Endothelial cell of umbilical vein (primary cell): ENCODE measurements around the gene ZNF839. TPM values are rescaled to one million over a fixed set of nuclear protein-coding genes. Genes with fewer than 3 reads are reported as not detected.
"Not testable (repeated sequence)": the region's sequence is repeated elsewhere in the genome, so short reads cannot be mapped to it uniquely, and the experiment has no call there.

ENCODE experiments used
- BruUV-seq: library from RNA; stranded (reverse); fragments of 400-500 nt; replicated peaks from 2 replicates; lab custom pipeline; 2021; lab: Mats Ljungman, UMichigan
- CTCF ChIA-PET: fragments of 300-600, 350-600 bp; sonication (Branson Sonifier 250); formaldehyde crosslinking; loops from one replicate; lab custom pipeline; 2021; ENCODE audit warnings: antibody characterized with exemption, inconsistent platforms; lab: Charles Lee
- POLR2A ChIA-PET: fragments of 300-600, 350-600 bp; sonication (Branson Sonifier 250); formaldehyde crosslinking; loops from one replicate; lab custom pipeline; 2021; ENCODE audit warnings: antibody characterized with exemption, inconsistent platforms; lab: Charles Lee
- DNase-seq: peaks from one replicate; pipeline ENCODE4 v3.0.0-alpha.2; 2011; ENCODE audit warnings: low read depth, low spot score
- FAIRE-seq: peaks from 2 replicates; lab custom pipeline; 2011; peaks lifted over from hg19 to GRCh38; lab: Jason Lieb, UNC
- H2AFZ ChIP-seq: 2 replicates; pipeline ENCODE4 v1.6.0; 2012; ENCODE audit warnings: low read depth, low read length, control low read depth, inconsistent platforms
- H3K27ac ChIP-seq: 2 replicates; pipeline ENCODE4 v1.5.1; 2011; ENCODE audit warnings: low read depth, mild to moderate bottlenecking, control low read depth, low read length, moderate library complexity; ENCODE audit not compliant: insufficient read depth
- H3K27me3 ChIP-seq, 2 experiments: 2 replicates each; pipeline versions ENCODE4 v1.6.0 to v1.6.1; 2011; ENCODE audit warnings: low read length in 2 of 2, mixed read lengths in 1 of 2; ENCODE audit not compliant: control insufficient read depth in 2 of 2, insufficient read depth in 2 of 2
- H3K36me3 ChIP-seq, 2 experiments: 2 replicates in 1 of 2; 3 replicates in 1 of 2; pipeline ENCODE4 v1.5.1; 2011; ENCODE audit warnings: low read length in 2 of 2, mild to moderate bottlenecking in 1 of 2, moderate library complexity in 1 of 2; ENCODE audit not compliant: control insufficient read depth in 2 of 2, insufficient read depth in 2 of 2; ENCODE audit errors: extremely low read depth in 1 of 2
- H3K4me1 ChIP-seq: 3 replicates; pipeline ENCODE4 v1.5.1; 2011; ENCODE audit warnings: mild to moderate bottlenecking, low read length; ENCODE audit not compliant: control insufficient read depth, insufficient read depth; ENCODE audit errors: extremely low read depth
- H3K4me2 ChIP-seq: 2 replicates; pipeline ENCODE4 v1.6.1; 2011; ENCODE audit warnings: low read length, control low read depth, mixed read lengths; ENCODE audit not compliant: insufficient read depth
- H3K4me3 ChIP-seq, 3 experiments: fragments of 200-600 bp in 1 of 3; sonication (generic), shearing (Covaris generic) in 1 of 3; replicated peaks in 1 of 3; 2 replicates each; pipeline ENCODE4 v1.5.1; 2011 to 2016; ENCODE audit warnings: control low read depth in 3 of 3, low read length in 3 of 3, mild to moderate bottlenecking in 2 of 3, inconsistent platforms in 1 of 3, low read depth in 1 of 3, moderate library complexity in 1 of 3; ENCODE audit not compliant: insufficient read depth in 1 of 3
- H3K79me2 ChIP-seq: 2 replicates; pipeline ENCODE4 v1.6.0; 2012; ENCODE audit warnings: low read length, inconsistent platforms; ENCODE audit not compliant: control insufficient read depth, insufficient read depth
- H3K9ac ChIP-seq: replicated peaks from 2 replicates; pipeline ENCODE3; 2011; ENCODE audit warnings: low read length, control low read depth; ENCODE audit not compliant: insufficient read depth; ENCODE audit errors: extremely low read depth
- H3K9me1 ChIP-seq: replicated peaks from 3 replicates; pipeline ENCODE4 v1.6.0; 2011; ENCODE audit warnings: mild to moderate bottlenecking, low read length; ENCODE audit not compliant: control insufficient read depth, insufficient read depth; ENCODE audit errors: extremely low read depth
- H3K9me3 ChIP-seq: replicated peaks from 2 replicates; pipeline ENCODE4 v1.5.1; 2012; ENCODE audit warnings: low read length, inconsistent platforms; ENCODE audit not compliant: control insufficient read depth, insufficient read depth
- H4K20me1 ChIP-seq: replicated peaks from 2 replicates; pipeline ENCODE3; 2011; ENCODE audit warnings: mild to moderate bottlenecking, low read length; ENCODE audit not compliant: control insufficient read depth, insufficient read depth; ENCODE audit errors: extremely low read depth
- EZH2 ChIP-seq: IDR thresholded peaks from 2 replicates; pipeline ENCODE4 v1.6.1; 2012; ENCODE audit warnings: borderline replicate concordance, low read depth, mild to moderate bottlenecking, moderate library complexity, low read length, inconsistent platforms; ENCODE audit not compliant: severe bottlenecking
- FOS ChIP-seq: IDR thresholded peaks from 2 replicates; pipeline ENCODE4 v1.6.1; 2011; ENCODE audit warnings: mild to moderate bottlenecking, low read length, moderate library complexity, borderline replicate concordance; ENCODE audit not compliant: insufficient read depth
- GATA2 ChIP-seq: IDR thresholded peaks from 2 replicates; pipeline ENCODE4 v1.7.0; 2011; ENCODE audit warnings: low read depth, mild to moderate bottlenecking, moderate library complexity, mixed read lengths, low read length; ENCODE audit not compliant: insufficient read length, insufficient read depth
- JUN ChIP-seq: IDR thresholded peaks from 2 replicates; pipeline ENCODE4 v1.6.1; 2011; ENCODE audit warnings: borderline replicate concordance, low read depth; ENCODE audit not compliant: insufficient read length, insufficient read depth
- MAX ChIP-seq: IDR thresholded peaks from 2 replicates; pipeline ENCODE4 v1.6.1; 2011; ENCODE audit not compliant: insufficient read depth, insufficient read length
- MYC ChIP-seq: IDR thresholded peaks from one replicate; pipeline ENCODE4 v1.6.1; 2011; ENCODE audit warnings: mild to moderate bottlenecking, low read depth, low read length
- POLR2A ChIP-seq: IDR thresholded peaks from 2 replicates; pipeline ENCODE4 v1.6.1; 2012; ENCODE audit warnings: low read depth, mild to moderate bottlenecking, control low read depth, low read length
- POLR2AphosphoS5 ChIP-seq: IDR thresholded peaks from 2 replicates; pipeline ENCODE4 v1.6.1; 2012; ENCODE audit warnings: low read depth, mild to moderate bottlenecking, control low read depth, low read length, moderate library complexity; ENCODE audit not compliant: insufficient read depth
- dilution Hi-C: fragments of 300-500 bp; cut with MboI; formaldehyde crosslinking; loops from one replicate; pipeline ENCODE4 v1.15.0; 2019; ENCODE audit warnings: low sequenced_read_pairs; ENCODE audit not compliant: extremely low pct_ligation_motif_present
- intact Hi-C: fragments of 100-400 bp; cut with micrococcal nuclease; formaldehyde crosslinking; loops from one replicate; pipeline ENCODE4 v1.10.0; 2022
- polyA plus RNA-seq, 4 experiments: library from polyadenylated mRNA; depleted of rRNA in 3 of 4; stranded (reverse) in 3 of 4; unstranded in 1 of 4; fragments of >200 nt; gene quantifications; 2 replicates each; pipeline versions ENCODE4 v1.2.1 to v1.2.3, GENCODE V29; 2011 to 2012; ENCODE audit warnings: missing spikeins in 1 of 4
- total RNA-seq: library from RNA; stranded (reverse); gene quantifications from 2 replicates; pipeline ENCODE4 v1.2.3, GENCODE V29; 2021

ZNF839 gene
- total and polyA plus RNA-seq, 2 donors (not counting 3 experiments of a cell fraction or from before 2014, with no cell fraction given), result 9.8 to 12.5 TPM

DNA sequence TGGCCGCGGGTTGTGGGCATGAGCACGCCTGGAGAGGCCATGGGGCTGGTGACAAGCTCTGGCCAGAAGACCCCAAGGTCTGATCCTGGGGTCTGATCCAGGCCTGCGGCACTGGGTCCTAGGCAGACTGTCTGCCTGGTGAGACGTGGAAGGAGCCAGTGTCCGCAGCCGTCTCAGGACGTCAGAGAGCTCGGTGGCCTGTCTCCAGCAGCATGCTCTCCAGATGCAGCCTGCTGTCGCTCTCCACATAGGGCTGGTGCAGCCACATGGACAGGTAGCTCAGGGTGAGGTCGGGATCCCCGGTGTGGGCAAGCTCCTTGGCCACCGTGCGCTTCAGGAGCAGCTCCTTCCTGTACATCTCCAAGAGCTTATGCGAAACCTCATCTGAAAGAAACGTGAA is 28.8 kb downstream of the ZNF839 start:
- ChIA-PET POLR2A (no interaction called here), CTCF (interaction anchor here (1.7 kb wide), 1 partner anchor 31 kb away, joined by 4 read pairs; no protein-coding TSS in a partner anchor)
- intact Hi-C loops, result no loop called here
- Histone ChIP-seq H3K27ac (no peak overlapping the region), H3K4me1 (peaks cover 18% of the 10 kb centered on the region), H3K4me2 (no peak overlapping the region), H3K9me3 (no peaks in the 10 kb centered on the region), H3K36me3 (peaks cover 5 to 20% of the 10 kb centered on the region in 2 experiments), H3K27me3 (no peaks in the 10 kb centered on the region), H3K4me3 (no peak overlapping the region), H4K20me1 (no peaks in the 10 kb centered on the region), H3K9me1 (no peaks in the 10 kb centered on the region), H3K9ac (no peak overlapping the region), H3K79me2 (no peaks in the 10 kb centered on the region), H2AFZ (no peak overlapping the region)
- dilution Hi-C loops, result no loop called here
- DNase-seq, result no peak
- TF ChIP-seq EZH2, result no peak
- no TSS peak for BruUV-seq
- no peak for FAIRE-seq

- no peaks in the 10 kb centered on the region for H3K27me3 ChIP-seq
- intact Hi-C loops, result loop anchor here (1.0 kb wide), 1 partner anchor 11 kb away; the partner anchor contains the start of genes CINP and TECPR2
- DNase-seq, result peak; percentile 93
- H3K9me1 ChIP-seq, result no peaks in the 10 kb centered on the region
- H3K36me3 ChIP-seq, result peaks cover 5 to 10% of the 10 kb centered on the region in 2 experiments
- no peak for TF ChIP-seq MAX
- TF ChIP-seq POLR2AphosphoS5, result no peak
- no peak for TF ChIP-seq POLR2A
- no peak for TF ChIP-seq JUN
- TF ChIP-seq EZH2, result no peak
- TF ChIP-seq GATA2, result no peak
- TF ChIP-seq MYC, result no peak
- no peak for TF ChIP-seq FOS
- no peak overlapping the region for H3K4me3 ChIP-seq
- H2AFZ ChIP-seq, result peak overlapping the region; percentile 74
- no TSS peak for BruUV-seq
- peak overlapping the region; percentile 52 for H3K9ac ChIP-seq
- peaks cover 18% of the 10 kb centered on the region for H3K4me1 ChIP-seq
- peak overlapping the region; percentile 88 for H3K4me2 ChIP-seq
- H3K9me3 ChIP-seq, result no peaks in the 10 kb centered on the region
- peak overlapping the region; percentile 75 for H3K27ac ChIP-seq
- POLR2A ChIA-PET, result no interaction called here
- dilution Hi-C loops, result no loop called here
- H3K79me2 ChIP-seq, result no peaks in the 10 kb centered on the region
- peak; percentile 75 for FAIRE-seq
- CTCF ChIA-PET, result interaction anchor here (1.2 to 1.7 kb wide), 2 partner anchors 12 to 37 kb away, joined by 3 to 5 read pairs; partner anchors contain the start of gene TECPR2
- no peaks in the 10 kb centered on the region for H4K20me1 ChIP-seq
Measured at GRCh38 chr14:102351023-102351422, 31.5 kb downstream of the ZNF839 start.

DNA sequence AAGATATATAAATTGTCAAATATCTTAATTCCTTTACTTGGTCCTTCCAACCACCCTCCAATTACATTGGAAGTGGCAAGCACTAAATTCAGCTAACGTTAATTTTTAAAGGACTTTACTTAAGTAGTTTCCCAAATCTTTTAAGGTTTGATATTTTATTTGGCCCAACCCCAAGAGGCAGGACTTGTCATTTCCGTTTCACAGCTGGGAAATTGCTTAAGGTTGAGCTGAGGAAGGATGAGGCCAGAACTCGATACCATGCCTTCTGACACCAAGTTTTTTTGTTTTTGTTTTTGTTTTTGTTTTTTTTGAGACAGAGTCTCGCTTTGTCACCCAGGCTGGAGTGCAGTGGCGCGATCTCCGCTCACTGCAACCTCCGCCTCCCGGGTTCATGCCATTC is 32.0 kb downstream of the ZNF839 start:
- H3K9me1 ChIP-seq, dilution Hi-C loops, H3K27me3 ChIP-seq, BruUV-seq, H2AFZ ChIP-seq, H3K9ac ChIP-seq, H3K36me3 ChIP-seq, H3K4me3 ChIP-seq, H4K20me1 ChIP-seq, H3K9me3 ChIP-seq, H3K79me2 ChIP-seq: not testable (repeated sequence)
- peak overlapping the region; percentile 75 for H3K27ac ChIP-seq
- H3K4me1 ChIP-seq, result peaks cover 18% of the 10 kb centered on the region
- H3K4me2 ChIP-seq, result peak overlapping the region; percentile 88
- FAIRE-seq (peak; percentile 64), DNase-seq (peak; percentile 83)
- intact Hi-C loops, result loop anchor here (1.0 kb wide), 1 partner anchor 11 kb away; the partner anchor contains the start of genes CINP and TECPR2
- ChIA-PET CTCF (interaction anchor here (0.6 to 1.7 kb wide), 3 partner anchors 12 to 38 kb away, joined by 3 to 5 read pairs (median 3); partner anchors contain the start of gene TECPR2), POLR2A (interaction anchor here (0.6 kb wide), 1 partner anchor 26 kb away, joined by 3 read pairs; no protein-coding TSS in a partner anchor)
